GM18526 (cell line): ENCODE results near the gene NCBP3.

Experiments
- POLR2A ChIP-seq: IDR thresholded peaks from 3 replicates; pipeline ENCODE4 v1.6.1; 2011; ENCODE audit not compliant: insufficient read length; ENCODE audit errors: extremely low read depth

NCBP3 gene

GRCh38 chr17:3812284-3812683 is 33.8 kb downstream of the NCBP3 start:
- TF ChIP-seq POLR2A: no peak

- TF ChIP-seq POLR2A: no peak
Observed at GRCh38 chr17:3810019-3810418, 36.0 kb downstream of the NCBP3 start.

- no peak for TF ChIP-seq POLR2A
Observed at GRCh38 chr17:3809135-3809534, 36.9 kb downstream of the NCBP3 start.

- TF ChIP-seq POLR2A: no peak
Observed at GRCh38 chr17:3808701-3809100, 37.3 kb downstream of the NCBP3 start.

GRCh38 chr17:3805581-3805980 is 40.5 kb downstream of the NCBP3 start:
- no peak for TF ChIP-seq POLR2A

- no peak for TF ChIP-seq POLR2A
Observed at GRCh38 chr17:3804503-3804931, 41.5 kb downstream of the NCBP3 start.

GRCh38 chr17:3803308-3803640 is 42.8 kb downstream of the NCBP3 start:
- TF ChIP-seq POLR2A: no peak

- TF ChIP-seq POLR2A: no peak
Observed at GRCh38 chr17:3802461-3803307, 43.4 kb downstream of the NCBP3 start.

GRCh38 chr17:3801792-3802191 is 44.3 kb downstream of the NCBP3 start:
- no peak for TF ChIP-seq POLR2A

GRCh38 chr17:3801347-3801746 is 44.7 kb downstream of the NCBP3 start:
- no peak for TF ChIP-seq POLR2A

- no peak for TF ChIP-seq POLR2A
Observed at GRCh38 chr17:3800362-3801271, 45.4 kb downstream of the NCBP3 start, which contains the start of gene ITGAE. TSS of gene ITGAE (minus strand) at chr17:3801188. CDS start at chr17:3801144, 44 bp downstream.

- no peak for TF ChIP-seq POLR2A
Observed at GRCh38 chr17:3799181-3799945, 46.7 kb downstream of the NCBP3 start.

- TF ChIP-seq POLR2A: no peak
Observed at GRCh38 chr17:3798273-3799180, 47.5 kb downstream of the NCBP3 start.

GRCh38 chr17:3796822-3797170 is 49.2 kb downstream of the NCBP3 start:
- TF ChIP-seq POLR2A: no peak
